Measurements from ENCODE around the gene CACNB4. TPM values are rescaled to one million over a fixed set of nuclear protein-coding genes. Genes with fewer than 3 reads are reported as not detected.

Gene CACNB4
- total RNA-seq, 4 donors from 2014 or later, result 3.5 to 4.8 (median 4.3) TPM

GRCh38 chr2:151851761-151852160 lies 247.1 kb downstream of the CACNB4 start:
- no peak for DNase-seq (ENCODE audit: low spot score in 2 of 2)
- Histone ChIP-seq H3K4me3 (no peak overlapping the region), H3K27ac (no peak overlapping the region), H3K4me1 (peaks cover 0 to 17% (median 0%) of the 10 kb centered on the region in 4 donors), H3K9me3 (no peaks in the 10 kb centered on the region), H3K36me3 (no peaks in the 10 kb centered on the region), H3K27me3 (no peaks in the 10 kb centered on the region)
- 43 to 54% methylated on average over 3 of the region's 3 CpGs for WGBS, 2 donors
- no peak for TF ChIP-seq EP300 (IDR thresholded peaks at IDR 0.05)
- TF ChIP-seq POLR2A (IDR thresholded peaks at IDR 0.05), result no peak
- TF ChIP-seq, protein P1, sequence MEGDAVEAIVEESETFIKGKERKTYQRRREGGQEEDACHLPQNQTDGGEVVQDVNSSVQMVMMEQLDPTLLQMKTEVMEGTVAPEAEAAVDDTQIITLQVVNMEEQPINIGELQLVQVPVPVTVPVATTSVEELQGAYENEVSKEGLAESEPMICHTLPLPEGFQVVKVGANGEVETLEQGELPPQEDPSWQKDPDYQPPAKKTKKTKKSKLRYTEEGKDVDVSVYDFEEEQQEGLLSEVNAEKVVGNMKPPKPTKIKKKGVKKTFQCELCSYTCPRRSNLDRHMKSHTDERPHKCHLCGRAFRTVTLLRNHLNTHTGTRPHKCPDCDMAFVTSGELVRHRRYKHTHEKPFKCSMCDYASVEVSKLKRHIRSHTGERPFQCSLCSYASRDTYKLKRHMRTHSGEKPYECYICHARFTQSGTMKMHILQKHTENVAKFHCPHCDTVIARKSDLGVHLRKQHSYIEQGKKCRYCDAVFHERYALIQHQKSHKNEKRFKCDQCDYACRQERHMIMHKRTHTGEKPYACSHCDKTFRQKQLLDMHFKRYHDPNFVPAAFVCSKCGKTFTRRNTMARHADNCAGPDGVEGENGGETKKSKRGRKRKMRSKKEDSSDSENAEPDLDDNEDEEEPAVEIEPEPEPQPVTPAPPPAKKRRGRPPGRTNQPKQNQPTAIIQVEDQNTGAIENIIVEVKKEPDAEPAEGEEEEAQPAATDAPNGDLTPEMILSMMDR (IDR thresholded peaks at IDR 0.05), result no peak

- Histone ChIP-seq H3K36me3 (no peaks in the 10 kb centered on the region), H3K9me3 (no peaks in the 10 kb centered on the region), H3K27ac (no peak overlapping the region), H3K4me1 (peaks cover 0 to 17% (median 0%) of the 10 kb centered on the region in 4 donors), H3K27me3 (no peaks in the 10 kb centered on the region), H3K4me3 (no peak overlapping the region)
- DNase-seq (ENCODE audit: low spot score in 2 of 2), result no peak
- 69% methylated on average over 4 of the region's 4 CpGs for WGBS, 2 donors
- TF ChIP-seq EP300 (IDR thresholded peaks at IDR 0.05), result no peak
- TF ChIP-seq POLR2A (IDR thresholded peaks at IDR 0.05), result no peak
- TF ChIP-seq, protein P1 (IDR thresholded peaks at IDR 0.05), result no peak
Observed at GRCh38 chr2:151849413-151850010, 249.3 kb downstream of the CACNB4 start.

DNA sequence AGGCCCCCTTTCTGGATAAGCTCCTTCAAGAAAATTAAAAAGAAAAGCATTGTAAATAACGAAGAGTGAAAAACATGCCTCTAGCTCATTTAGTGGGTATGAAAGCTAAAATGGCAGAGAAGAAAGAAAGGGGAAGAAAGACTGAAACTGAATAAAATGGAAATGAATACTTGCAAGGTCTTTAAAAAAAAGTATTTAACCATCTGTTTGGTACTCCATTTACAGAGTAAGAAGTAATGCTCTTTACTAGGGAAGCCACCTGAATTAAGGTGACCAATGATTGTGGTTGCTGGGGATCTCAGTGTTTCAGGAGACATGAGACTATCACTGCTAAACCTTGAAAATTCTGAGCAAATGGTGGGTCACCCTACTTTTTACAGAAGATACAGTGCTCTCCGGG lies 253.0 kb downstream of the CACNB4 start:
- H3K9me3 ChIP-seq, result no peaks in the 10 kb centered on the region

GRCh38 chr2:151845481-151845880 lies 253.4 kb downstream of the CACNB4 start:
- DNase-seq (ENCODE audit: low spot score in 2 of 2), result no peak
- H3K4me3 ChIP-seq, result no peak overlapping the region
- H3K9me3 ChIP-seq, result no peaks in the 10 kb centered on the region
- H3K27me3 ChIP-seq, result no peaks in the 10 kb centered on the region
- no peak overlapping the region for H3K27ac ChIP-seq
- TF ChIP-seq EP300 (IDR thresholded peaks at IDR 0.05), result no peak
- TF ChIP-seq, protein P1 (IDR thresholded peaks at IDR 0.05), result no peak
- no peak for TF ChIP-seq POLR2A (IDR thresholded peaks at IDR 0.05)
- H3K4me1 ChIP-seq, result peaks cover 0 to 8% (median 0%) of the 10 kb centered on the region in 4 donors
- H3K36me3 ChIP-seq, result no peaks in the 10 kb centered on the region
- WGBS, 2 donors, result 68 to 69% methylated on average over 4 of the region's 4 CpGs

More for the DNA sequence above, 253.0 kb downstream of the CACNB4 start:
- H3K4me1 ChIP-seq, result peaks cover 0 to 8% (median 0%) of the 10 kb centered on the region in 4 donors
- TF ChIP-seq POLR2A (IDR thresholded peaks at IDR 0.05) (no peak), EP300 (IDR thresholded peaks at IDR 0.05) (no peak)
- TF ChIP-seq, protein P1 (IDR thresholded peaks at IDR 0.05), result no peak
- no peak for DNase-seq (ENCODE audit: low spot score in 2 of 2)
- no peaks in the 10 kb centered on the region for H3K36me3 ChIP-seq
- 85 to 86% methylated on average over 2 of the region's 2 CpGs for WGBS, 2 donors
- H3K27ac ChIP-seq, result no peak overlapping the region
- no peaks in the 10 kb centered on the region for H3K27me3 ChIP-seq
- H3K4me3 ChIP-seq, result no peak overlapping the region

DNA sequence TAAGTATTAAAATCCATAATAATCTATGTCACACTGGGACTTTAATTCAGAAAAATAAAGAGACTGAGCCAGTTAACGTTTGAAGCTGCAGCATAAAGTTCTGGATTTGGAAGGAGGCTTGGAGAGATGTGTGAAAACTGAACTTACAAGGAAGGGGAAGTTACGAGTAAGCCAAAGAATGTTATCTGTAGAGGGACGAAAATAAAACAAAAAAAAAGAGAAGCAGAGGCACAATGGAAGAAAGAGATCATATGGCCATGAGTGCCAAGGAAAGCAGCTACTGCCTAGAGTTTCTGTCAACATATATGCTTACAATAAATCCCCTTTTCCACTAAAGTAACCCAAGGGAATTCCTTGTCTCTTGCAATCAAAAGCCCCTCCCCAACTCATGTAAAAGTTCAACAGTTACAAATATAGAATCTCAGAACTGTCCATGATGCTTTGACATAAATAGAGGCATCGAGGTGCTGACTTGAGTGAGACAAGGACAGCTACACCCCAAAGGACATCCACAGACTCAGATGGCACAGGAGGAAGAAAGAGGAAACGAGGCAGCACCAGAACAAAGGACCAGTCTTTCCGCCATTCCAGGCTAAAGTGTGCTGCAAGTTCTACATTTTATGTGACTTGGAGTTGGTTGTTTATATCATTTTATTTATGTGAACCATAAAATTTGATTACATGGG lies 254.5 kb downstream of the CACNB4 start:
- no peak for DNase-seq (ENCODE audit: low spot score in 2 of 2)
- TF ChIP-seq, protein P1 (IDR thresholded peaks at IDR 0.05), result no peak
- TF ChIP-seq POLR2A (IDR thresholded peaks at IDR 0.05), result no peak
- no peak overlapping the region for H3K4me3 ChIP-seq
- no peaks in the 10 kb centered on the region for H3K9me3 ChIP-seq
- no peak overlapping the region for H3K27ac ChIP-seq
- WGBS, 2 donors, result 36 to 42% methylated on average over 6 of the region's 6 CpGs
- H3K27me3 ChIP-seq, result no peaks in the 10 kb centered on the region
- peaks cover 0 to 8% (median 0%) of the 10 kb centered on the region in 4 donors for H3K4me1 ChIP-seq
- H3K36me3 ChIP-seq, result no peaks in the 10 kb centered on the region

Data from tibial nerve (tissue), 4 donors.